HG03045 (cell line): Measurements from ENCODE around the gene KRTAP10-4.
"Not testable (repeated sequence)": the region's sequence is repeated elsewhere in the genome, so short reads cannot be mapped to it uniquely, and the experiment has no call there.

ENCODE experiments used
- ATAC-seq: cut with Tn5 transposase; IDR thresholded peaks from one replicate; pipeline ENCODE4 v1.9.1; 2021; ENCODE audit warnings: mild to moderate bottlenecking, moderate library complexity; ENCODE audit not compliant: unreplicated experiment

Gene KRTAP10-4

GRCh38 chr21:44533891-44534627 lies 39.5 kb upstream of the KRTAP10-4 start:
- no peak for ATAC-seq

DNA sequence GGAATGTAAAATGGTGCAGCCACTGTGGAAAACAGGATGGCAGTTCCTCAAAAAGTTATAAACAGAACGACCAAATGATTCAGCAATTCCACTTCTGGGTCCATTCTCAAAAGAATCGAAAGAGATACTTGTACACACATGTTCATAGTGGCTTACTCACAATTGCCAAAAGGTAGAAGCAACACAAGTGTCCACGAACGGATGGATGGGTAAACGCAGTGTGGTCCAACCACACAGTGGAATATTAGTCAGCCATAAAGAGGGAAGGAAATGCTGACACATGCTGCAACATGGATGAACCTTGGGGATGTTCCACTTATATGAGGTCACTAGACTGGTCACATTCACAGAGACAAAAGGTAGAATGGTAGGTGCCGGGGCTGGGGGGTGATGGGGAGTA lies 38.8 kb upstream of the KRTAP10-4 start:
- ATAC-seq: no peak

DNA sequence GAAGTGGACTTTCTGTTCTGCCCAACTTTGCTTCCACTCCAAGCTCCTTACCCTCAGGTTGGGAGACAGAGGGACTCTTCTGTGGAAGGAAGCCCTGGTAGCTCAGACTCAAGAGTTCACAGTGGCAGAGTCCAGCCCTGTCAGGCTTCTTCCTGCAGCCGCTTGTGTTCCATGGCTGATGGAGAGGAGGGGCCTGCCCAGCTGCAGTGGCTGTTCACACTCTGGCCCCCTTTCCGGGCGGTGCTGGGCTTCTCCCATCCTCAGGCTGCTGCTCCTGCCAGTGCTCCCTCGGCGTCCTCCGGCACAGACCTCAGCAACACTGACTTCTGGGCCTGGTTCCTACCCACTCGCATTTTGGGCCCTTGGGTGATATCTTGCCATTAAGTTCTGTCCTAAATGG lies 37.6 kb upstream of the KRTAP10-4 start:
- no peak for ATAC-seq

DNA sequence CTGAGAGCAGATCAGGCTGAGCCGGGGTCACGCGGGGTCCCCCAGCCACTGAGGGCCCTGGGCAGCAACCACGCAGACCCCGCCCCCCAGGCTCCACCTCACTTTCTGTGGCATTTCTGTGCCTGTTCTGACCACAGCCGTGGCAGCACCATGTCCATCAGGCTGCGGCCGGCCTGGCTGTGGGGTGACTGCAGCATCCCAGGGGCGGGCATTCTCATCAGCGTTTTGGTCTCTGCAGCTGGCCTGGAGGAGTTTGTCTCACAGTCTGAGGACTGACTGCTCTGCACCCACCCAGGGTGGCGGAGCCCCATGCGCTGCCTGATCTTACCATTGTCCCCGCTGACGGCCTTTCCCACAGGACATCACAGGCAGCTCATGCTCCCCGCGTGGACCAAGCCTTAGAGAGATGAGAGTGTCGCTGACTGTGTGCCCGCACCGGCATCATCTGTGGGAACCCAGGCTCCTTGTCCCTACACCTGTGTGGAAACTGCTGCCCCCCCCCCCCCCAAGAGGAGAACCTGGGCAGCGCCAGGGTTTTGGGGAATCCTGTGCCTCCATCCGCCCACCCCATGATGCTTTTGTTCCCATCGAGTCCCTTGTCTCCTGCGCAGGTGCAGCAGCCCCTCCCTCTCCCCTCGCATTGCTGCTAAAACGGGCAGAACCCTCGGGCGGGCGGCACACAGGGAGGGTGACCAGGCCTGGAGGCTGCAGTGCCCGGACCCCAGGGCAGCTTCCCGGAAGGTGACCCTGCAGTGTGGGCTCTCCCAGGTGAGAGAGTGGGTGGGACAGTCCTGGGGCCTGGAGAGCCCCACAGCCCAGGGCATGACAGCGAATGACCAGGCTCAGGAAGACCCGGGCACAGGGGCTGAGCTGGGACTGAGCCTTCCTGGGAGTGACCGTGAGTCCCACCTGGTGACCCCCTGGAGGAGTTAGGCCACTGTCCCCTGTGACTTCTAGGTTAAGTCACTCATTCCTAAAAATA lies 35.3 kb upstream of the KRTAP10-4 start:
- no peak for ATAC-seq

DNA sequence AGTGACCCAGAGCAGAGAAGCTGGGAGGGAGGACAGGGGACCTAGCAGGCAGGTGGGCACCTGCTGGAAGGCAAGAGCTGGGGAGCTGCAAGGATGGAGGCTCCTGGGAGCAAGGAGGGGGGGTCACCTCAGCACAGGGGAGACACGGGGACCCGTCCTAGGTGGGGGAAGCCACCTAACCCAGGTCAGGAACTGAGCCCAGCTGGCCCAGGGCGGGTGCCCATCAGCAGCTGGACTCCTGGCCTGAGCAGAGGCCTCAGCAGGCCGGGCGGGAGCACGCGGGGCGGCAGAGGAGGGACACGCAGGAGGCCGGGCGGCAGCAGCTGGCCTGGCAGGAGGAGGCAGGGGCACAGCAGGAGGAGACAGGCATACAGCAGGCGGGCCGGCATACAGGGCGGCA lies 34.5 kb upstream of the KRTAP10-4 start:
- no peak for ATAC-seq

GRCh38 chr21:44539991-44540666 lies 33.4 kb upstream of the KRTAP10-4 start, which contains the start of gene KRTAP10-1:
TSS of gene KRTAP10-1 (minus strand) at chr21:44540195. CDS start at chr21:44540150, 45 bp downstream.
- ATAC-seq: no peak

GRCh38 chr21:44540741-44541288 lies 32.7 kb upstream of the KRTAP10-4 start:
- ATAC-seq: no peak

GRCh38 chr21:44542716-44543115 lies 30.8 kb upstream of the KRTAP10-4 start:
- ATAC-seq: no peak

- ATAC-seq: no peak
These were observed 29.0 kb upstream of the KRTAP10-4 start for GRCh38 chr21:44544566-44544965.

GRCh38 chr21:44547656-44548331 lies 25.7 kb upstream of the KRTAP10-4 start:
- ATAC-seq: no peak

DNA sequence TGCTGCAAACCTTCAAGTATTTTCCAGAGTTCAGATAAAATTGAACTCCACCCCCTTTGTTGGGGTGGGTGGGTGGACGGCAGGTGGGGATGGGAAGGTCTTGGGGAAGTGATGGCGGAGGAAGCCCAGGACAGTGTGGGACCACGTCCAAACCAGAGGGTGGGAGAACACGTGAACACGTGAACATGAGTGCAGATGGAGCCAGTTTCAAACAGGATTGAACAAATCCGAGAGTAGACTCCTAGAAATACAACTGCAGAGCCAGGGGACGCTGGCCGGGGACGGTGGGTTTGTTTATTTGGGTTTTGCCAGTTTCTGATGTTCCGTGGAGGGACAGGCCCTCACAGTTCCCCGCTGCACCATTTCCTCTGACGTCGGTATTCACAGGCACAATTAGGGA lies 25.1 kb upstream of the KRTAP10-4 start:
- no peak for ATAC-seq

DNA sequence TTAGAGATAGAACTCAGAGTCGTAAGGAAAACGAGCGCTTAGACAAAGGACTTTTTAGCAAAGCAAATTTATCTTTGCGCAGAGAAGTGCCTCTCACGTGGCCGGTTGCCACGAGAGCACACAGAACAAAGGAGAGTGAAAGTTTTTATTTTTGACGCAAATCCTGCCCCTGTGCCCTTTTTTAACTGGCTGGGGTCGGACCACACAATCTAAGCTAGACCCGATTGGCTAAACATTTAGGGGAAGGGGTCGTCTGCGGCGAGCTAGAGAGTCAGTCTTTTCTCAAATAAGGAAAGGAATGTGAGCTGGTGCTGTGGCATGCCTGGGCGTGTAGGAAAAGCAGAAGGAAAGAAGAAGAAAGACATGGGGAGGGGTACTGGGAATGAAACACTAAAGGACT lies 24.6 kb upstream of the KRTAP10-4 start:
- ATAC-seq: no peak

DNA sequence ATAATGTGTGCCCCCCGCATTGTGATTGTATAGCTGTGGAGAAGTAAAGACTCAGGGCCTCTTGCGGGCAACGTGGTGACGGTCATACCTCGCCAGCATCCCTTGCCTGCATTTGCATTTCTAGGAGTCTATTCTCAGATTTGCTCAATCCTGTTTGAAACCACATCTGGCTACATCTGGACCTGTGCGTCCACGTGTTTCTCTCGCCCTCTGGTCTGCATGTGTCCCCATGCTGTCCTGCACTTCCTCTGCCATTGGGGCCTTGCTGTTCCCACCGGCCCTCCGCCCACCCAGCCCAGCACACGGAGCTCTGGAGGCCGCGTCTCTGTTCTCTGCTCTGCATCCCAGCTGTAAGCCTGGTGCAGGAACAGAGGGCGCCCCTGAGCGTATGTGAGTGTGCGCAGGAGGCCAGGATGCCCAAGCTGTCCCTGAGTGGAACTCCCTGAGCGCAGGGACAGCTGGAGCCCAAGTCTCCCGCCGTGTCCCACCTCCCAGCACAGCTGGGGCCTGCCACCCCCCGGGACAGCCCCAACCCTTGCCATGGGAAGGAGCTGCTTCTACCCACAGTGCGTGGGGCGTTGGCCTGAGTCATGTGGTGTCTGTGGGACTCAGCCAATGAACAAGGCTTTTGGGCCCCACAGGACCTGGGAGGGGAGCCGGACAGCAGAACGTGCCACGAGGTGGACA lies 23.9 kb upstream of the KRTAP10-4 start:
- no peak for ATAC-seq

- ATAC-seq: not testable (repeated sequence)
These were observed 23.2 kb upstream of the KRTAP10-4 start for GRCh38 chr21:44550285-44550684.

DNA sequence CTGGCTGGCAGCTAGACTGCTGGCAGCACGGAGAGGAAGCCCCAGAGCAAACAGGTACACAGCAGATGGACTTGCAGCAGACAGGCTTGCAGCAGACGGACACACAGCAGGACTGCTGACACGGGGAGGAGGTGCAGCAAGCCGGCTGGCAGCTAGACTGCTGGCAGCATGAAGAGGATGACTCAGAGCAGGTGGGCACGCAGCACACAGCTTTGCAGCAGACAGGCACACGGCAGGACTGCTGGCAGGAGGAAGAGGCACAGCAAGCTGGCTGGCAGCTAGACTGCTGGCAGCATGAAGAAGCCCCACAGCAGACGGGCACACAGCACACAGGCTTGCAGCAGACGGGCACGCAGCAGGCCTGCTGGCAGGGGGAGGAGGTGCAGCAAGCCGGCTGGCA lies 22.7 kb upstream of the KRTAP10-4 start:
- ATAC-seq: no peak

DNA sequence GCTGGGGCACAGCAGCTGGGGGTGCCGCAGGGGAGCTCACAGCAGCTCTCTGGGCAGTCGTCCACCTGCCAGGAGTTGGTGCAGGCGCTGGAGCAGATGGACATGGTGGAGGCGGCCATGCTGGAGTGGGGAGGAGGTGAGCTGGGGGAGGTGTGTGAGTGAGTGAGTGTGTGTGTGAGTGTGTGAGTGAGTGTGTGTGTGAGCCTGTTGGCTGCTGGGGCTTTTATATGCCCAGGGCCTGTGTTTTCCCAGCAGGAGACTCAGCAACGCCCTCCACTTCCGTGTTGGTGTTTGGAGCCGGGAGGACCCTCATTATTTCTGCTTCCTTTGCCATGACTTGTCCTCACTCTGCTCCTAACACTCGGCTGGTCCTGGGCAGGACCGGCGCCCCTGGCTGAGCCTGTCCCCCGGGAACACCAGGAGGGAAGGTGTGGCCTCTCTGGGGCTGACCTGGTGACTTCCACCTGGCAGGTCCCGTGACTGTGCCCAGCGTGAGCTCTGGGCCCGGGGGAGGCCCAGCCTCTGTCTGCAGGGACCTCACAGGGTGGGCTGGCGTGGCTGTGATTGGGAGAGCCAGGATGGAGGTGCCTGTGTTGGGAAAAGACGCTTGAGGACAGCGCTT lies 22.1 kb upstream of the KRTAP10-4 start, which contains the start of gene KRTAP10-2:
Gene KRTAP10-2 (minus strand): TSS at position 166 of the 622 bp plus-strand sequence. CDS start 47 bp downstream, at position 119.
- no peak for ATAC-seq

GRCh38 chr21:44552136-44552535 lies 21.4 kb upstream of the KRTAP10-4 start:
- no peak for ATAC-seq

GRCh38 chr21:44552681-44553080 lies 20.8 kb upstream of the KRTAP10-4 start:
- ATAC-seq: no peak

GRCh38 chr21:44555200-44555875 lies 18.2 kb upstream of the KRTAP10-4 start:
- ATAC-seq: no peak
